Activated naive CD4-positive, alpha-beta T cell treated with anti-CD3 and anti-CD28 coated beads, Interleukin-2, amount 50 U/mL, for 72 hours (primary cell): ENCODE measurements around the gene NAV1. TPM values are rescaled to one million over a fixed set of nuclear protein-coding genes. Genes with fewer than 3 reads are reported as not detected.

ENCODE experiments used
- ATAC-seq, 2 donors: fragments of 150-1000 bp; cut with Tn5 transposase; 2 replicates each; pipeline ENCODE4 v1.10.0; 2021; ENCODE audit warnings: mild to moderate bottlenecking in 2 of 2, moderate library complexity in 2 of 2
- DNase-seq, 2 donors: peaks; one replicate each; pipeline ENCODE4 v3.0.0; 2021 to 2022; ENCODE audit warnings: low spot score in 2 of 2
- H3K27ac Mint-ChIP-seq, 2 donors: one replicate each; pipeline ENCODE4 v1.8.0; 2022; ENCODE audit warnings: mild to moderate bottlenecking in 2 of 2, mixed read lengths in 2 of 2
- H3K36me3 Mint-ChIP-seq, 2 donors: one replicate each; pipeline ENCODE4 v1.8.0; 2022; ENCODE audit warnings: mixed read lengths in 2 of 2
- H3K9me3 Mint-ChIP-seq, 2 donors: one replicate each; pipeline ENCODE4 v1.8.0; 2022; ENCODE audit warnings: mixed read lengths in 2 of 2
- total RNA-seq, 2 donors: library from RNA; stranded (reverse); gene quantifications; one replicate each; pipeline ENCODE4 v1.2.3, GENCODE V29; 2022

Gene NAV1
- total RNA-seq, 2 donors from 2014 or later = 0.48 to 3.1 TPM

DNA sequence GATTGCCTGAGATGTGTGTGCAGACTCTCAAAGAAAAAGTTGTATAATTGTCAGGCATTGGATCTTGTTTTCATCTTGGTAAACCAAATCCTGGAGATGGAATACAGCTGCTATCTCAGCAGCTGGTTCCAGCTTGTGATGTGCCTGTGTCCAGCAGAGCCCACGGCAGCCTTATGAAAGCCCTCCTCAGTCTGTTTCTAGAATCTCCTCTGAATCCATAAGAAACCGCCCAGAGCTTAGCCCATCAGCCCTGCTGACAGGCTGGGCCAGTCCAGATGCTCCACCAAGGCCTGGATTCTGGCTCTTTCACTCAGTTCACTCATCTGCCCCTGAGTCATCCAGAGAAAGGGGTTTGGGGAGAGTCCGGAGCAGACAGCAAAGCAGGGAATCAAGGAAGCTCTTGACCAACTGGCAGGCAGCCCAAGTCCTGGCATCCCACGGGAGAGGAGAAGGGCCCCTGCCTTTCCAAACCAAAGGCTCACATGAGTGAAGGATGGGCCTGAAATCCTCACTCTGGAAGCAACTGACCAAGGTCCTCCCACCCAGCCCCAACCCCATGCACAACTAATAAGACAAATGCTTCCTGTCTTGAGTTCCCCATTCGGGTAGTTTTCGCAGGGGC lies 45.7 kb downstream of the NAV1 start:
- DNase-seq (no peak), ATAC-seq (no peak)
- Mint-ChIP-seq H3K36me3 (no peaks in the 10 kb centered on the region), H3K27ac (no peak overlapping the region), H3K9me3 (no peaks in the 10 kb centered on the region)

DNA sequence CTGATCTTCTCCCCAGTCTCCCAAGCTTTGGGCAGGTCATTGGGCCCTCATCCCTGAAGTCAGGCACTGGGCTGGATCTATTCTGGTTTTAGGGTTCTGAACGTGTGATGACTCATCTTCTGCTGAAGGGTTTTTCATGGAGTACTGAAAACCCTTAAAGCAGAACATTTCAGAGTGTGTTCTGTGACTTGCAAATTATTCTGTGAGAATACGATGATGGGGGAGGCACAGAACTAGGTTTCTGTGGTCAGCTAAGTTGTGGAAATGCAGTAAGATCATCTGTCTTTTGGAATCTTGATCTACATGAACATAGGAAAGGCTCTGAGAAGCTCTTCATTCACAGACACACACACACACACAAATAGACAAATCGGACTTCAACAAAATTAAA lies 46.2 kb downstream of the NAV1 start:
- no peak for ATAC-seq

DNA sequence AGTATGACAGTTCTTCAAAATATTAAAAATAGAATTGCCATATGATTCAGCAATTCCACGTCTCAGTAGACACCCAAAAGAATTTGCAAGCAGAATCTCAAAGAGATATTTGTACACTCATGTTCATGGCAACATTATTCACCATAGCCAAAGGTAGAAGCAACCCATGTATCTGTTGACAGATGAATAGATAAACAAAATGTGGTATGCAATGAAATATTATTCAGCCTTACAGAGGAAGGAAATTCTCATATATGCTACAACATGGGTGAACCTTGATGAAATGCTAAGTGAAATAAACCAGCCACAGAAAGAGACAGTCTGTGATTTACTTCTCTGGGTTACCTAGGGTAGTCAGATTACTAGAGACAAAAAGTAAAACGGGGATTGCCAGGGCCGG lies 47.0 kb downstream of the NAV1 start:
- ATAC-seq = no peak
- no peak for DNase-seq
- no peaks in the 10 kb centered on the region for H3K36me3 Mint-ChIP-seq
- no peak overlapping the region for H3K27ac Mint-ChIP-seq
- no peaks in the 10 kb centered on the region for H3K9me3 Mint-ChIP-seq

More for the DNA sequence above, 46.2 kb downstream of the NAV1 start:
- Mint-ChIP-seq H3K27ac (no peak overlapping the region), H3K36me3 (no peaks in the 10 kb centered on the region), H3K9me3 (no peaks in the 10 kb centered on the region)
- DNase-seq = no peak

DNA sequence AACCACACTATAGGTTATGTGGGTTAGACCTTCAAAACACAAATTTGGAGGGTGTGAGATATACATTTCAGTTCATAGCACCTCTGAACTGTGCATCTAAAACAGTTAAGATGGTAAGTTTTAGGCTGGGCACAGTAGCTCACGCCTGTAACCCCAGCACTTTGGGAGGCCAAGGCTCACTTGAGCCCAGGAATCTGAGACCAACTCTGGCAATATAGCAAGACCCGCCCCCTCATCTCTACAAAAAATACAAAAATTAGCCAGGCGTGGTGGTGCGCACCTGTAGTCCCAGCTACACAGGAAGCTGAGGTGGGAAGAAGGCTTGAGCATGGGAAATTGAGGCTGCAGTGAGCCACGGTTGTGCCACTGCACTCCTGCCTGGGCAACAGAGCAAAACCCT lies 47.9 kb downstream of the NAV1 start:
- ATAC-seq = no peak
- Mint-ChIP-seq H3K9me3 (no peaks in the 10 kb centered on the region), H3K36me3 (no peaks in the 10 kb centered on the region), H3K27ac (no peak overlapping the region)
- DNase-seq = no peak

DNA sequence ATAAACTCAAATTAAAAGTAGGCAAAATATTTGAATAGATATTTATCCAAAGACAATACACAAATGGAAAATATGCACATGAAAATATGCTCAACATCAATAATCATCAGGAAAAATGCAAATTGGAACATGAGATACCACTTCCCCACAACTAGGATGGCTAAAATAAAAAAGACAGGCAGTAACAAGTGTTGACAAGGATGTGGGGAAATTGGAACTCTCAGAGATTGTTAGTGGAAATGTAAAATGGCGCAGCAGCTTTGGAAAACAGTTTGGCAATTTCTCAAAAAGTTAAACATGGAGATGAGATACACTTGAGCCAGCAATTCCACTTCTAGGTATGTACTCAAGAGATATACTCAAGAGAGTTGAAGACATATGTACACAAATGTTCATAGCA lies 48.8 kb downstream of the NAV1 start:
- no peaks in the 10 kb centered on the region for H3K36me3 Mint-ChIP-seq
- DNase-seq (no peak), ATAC-seq (no peak)
- H3K9me3 Mint-ChIP-seq = no peaks in the 10 kb centered on the region
- no peak overlapping the region for H3K27ac Mint-ChIP-seq

Other genes starting within 250 kb of the NAV1 start
- gene TNNT2, start 161.4 kb upstream of the NAV1 start, total RNA-seq = not detected
- not detected for gene LAD1, start 139.8 kb upstream of the NAV1 start, total RNA-seq
- gene TNNI1, start 117.4 kb upstream of the NAV1 start, total RNA-seq = not detected
- 10 to 100 TPM in 1 of 2 donors, 1 to 10 TPM in 1; 5.7 to 13.0 TPM for gene PHLDA3, start 69.9 kb upstream of the NAV1 start, total RNA-seq
- gene CSRP1, start 32.0 kb upstream of the NAV1 start, total RNA-seq = 10 to 100 TPM; 13.2 to 57.6 TPM